GM19467 (cell line): Measurements from ENCODE around the gene METTL9.

Experiments used
- ATAC-seq: cut with Tn5 transposase; IDR thresholded peaks from one replicate; pipeline ENCODE4 v1.9.1; 2021; ENCODE audit warnings: mild to moderate bottlenecking, moderate library complexity; ENCODE audit not compliant: unreplicated experiment

METTL9 gene

GRCh38 chr16:21703589-21704174, 104.3 kb downstream of the METTL9 start:
- peak; percentile 84 for ATAC-seq

GRCh38 chr16:21704266-21704665, 104.9 kb downstream of the METTL9 start:
- ATAC-seq: no peak

- ATAC-seq: no peak
These were observed 105.4 kb downstream of the METTL9 start for GRCh38 chr16:21704733-21705132.
